Measurements from ENCODE around the gene SLC6A16. TPM values are rescaled to one million over a fixed set of nuclear protein-coding genes. Genes with fewer than 3 reads are reported as not detected.

Gene SLC6A16
- total RNA-seq, 1 donor = 0.09 TPM

GRCh38 chr19:49347191-49347590, 22.2 kb upstream of the SLC6A16 start:
- H3K4me3 ChIP-seq (ENCODE audit: low read depth, low read length) = no peak overlapping the region
- no peak for TF ChIP-seq CTCF (IDR thresholded peaks at IDR 0.05; ENCODE audit: insufficient read depth, low read length)
- no peak for DNase-seq (ENCODE audit: low read depth)

GRCh38 chr19:49344505-49345423, 19.8 kb upstream of the SLC6A16 start:
- TF ChIP-seq CTCF (IDR thresholded peaks at IDR 0.05; ENCODE audit: insufficient read depth, low read length) = no peak
- no peak overlapping the region for H3K4me3 ChIP-seq (ENCODE audit: low read depth, low read length)
- no peak for DNase-seq (ENCODE audit: low read depth)

- no peak overlapping the region for H3K4me3 ChIP-seq (ENCODE audit: low read depth, low read length)
- TF ChIP-seq CTCF (IDR thresholded peaks at IDR 0.05; ENCODE audit: insufficient read depth, low read length) = no peak
- no peak for DNase-seq (ENCODE audit: low read depth)
Observed at GRCh38 chr19:49343123-49343522, 18.1 kb upstream of the SLC6A16 start.

GRCh38 chr19:49342291-49342721, 17.3 kb upstream of the SLC6A16 start:
- no peak for DNase-seq (ENCODE audit: low read depth)
- TF ChIP-seq CTCF (IDR thresholded peaks at IDR 0.05; ENCODE audit: insufficient read depth, low read length) = no peak

GRCh38 chr19:49340865-49341718, 16.1 kb upstream of the SLC6A16 start:
- DNase-seq (ENCODE audit: low read depth) = no peak

More at GRCh38 chr19:49342291-49342721, 17.3 kb upstream of the SLC6A16 start:
- no peak overlapping the region for H3K4me3 ChIP-seq (ENCODE audit: low read depth, low read length)

More at GRCh38 chr19:49340865-49341718, 16.1 kb upstream of the SLC6A16 start:
- no peak for TF ChIP-seq CTCF (IDR thresholded peaks at IDR 0.05; ENCODE audit: insufficient read depth, low read length)
- H3K4me3 ChIP-seq (ENCODE audit: low read depth, low read length) = no peak overlapping the region
